ENCODE data around the gene IL31.

DNA sequence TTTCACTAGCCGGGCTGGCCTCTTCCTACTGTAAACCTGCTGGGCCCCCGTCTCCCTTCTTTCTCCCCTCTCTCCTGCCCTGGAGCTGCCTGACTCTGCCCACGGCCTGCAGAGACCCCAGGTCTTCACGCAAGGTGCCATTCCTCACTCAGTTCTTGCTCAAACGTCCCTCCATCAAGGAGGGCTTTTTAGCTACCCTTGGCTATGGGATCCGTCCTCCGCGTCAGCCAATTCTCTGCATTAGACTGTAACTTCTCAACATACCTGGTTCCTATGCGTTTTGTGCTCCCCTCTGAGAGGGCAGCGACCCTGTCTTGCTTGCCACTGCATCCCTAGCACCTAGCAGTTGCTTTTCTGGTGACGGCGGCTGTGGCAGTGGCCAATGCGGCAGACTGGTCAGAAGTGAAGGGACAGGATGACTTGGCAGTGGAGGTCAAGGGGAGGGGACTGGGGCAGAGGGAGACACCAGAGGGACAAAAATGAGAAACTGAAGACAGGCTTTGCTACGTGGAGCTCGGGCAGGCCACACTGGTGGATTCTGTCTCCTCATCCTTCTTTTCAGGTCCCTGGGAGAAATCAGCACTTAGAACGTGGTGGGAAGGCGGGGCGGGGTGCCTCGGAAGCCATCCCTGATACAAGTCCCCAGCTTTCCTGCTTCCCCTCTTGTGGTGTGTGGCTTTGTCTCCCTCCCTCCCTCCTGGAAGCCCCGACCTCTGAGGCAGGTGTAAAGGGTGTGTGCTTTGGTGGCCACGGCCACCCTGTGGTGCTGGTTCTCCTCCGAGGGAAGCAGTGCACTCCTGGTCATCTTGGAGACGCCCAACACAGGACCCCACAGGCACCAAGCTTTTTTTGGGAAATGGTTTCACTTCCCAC lies 31.3 kb upstream of the IL31 start:
- TF ChIP-seq, protein P1, sequence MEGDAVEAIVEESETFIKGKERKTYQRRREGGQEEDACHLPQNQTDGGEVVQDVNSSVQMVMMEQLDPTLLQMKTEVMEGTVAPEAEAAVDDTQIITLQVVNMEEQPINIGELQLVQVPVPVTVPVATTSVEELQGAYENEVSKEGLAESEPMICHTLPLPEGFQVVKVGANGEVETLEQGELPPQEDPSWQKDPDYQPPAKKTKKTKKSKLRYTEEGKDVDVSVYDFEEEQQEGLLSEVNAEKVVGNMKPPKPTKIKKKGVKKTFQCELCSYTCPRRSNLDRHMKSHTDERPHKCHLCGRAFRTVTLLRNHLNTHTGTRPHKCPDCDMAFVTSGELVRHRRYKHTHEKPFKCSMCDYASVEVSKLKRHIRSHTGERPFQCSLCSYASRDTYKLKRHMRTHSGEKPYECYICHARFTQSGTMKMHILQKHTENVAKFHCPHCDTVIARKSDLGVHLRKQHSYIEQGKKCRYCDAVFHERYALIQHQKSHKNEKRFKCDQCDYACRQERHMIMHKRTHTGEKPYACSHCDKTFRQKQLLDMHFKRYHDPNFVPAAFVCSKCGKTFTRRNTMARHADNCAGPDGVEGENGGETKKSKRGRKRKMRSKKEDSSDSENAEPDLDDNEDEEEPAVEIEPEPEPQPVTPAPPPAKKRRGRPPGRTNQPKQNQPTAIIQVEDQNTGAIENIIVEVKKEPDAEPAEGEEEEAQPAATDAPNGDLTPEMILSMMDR (IDR thresholded peaks at IDR 0.05; ENCODE audit: insufficient read depth, low read length, poor library complexity, severe bottlenecking), result no peak
- TF ChIP-seq EZH2phosphoT487 (conservative IDR thresholded peaks at IDR 0.05; ENCODE audit: low read length), result no peak
